GM23338 (cell line): ENCODE measurements around the gene HAPLN2. TPM values are rescaled to one million over a fixed set of nuclear protein-coding genes. Genes with fewer than 3 reads are reported as not detected.

Source experiments
- ATAC-seq: fragments of 200-7000 bp; cut with Tn5 transposase; 3 replicates; pipeline ENCODE4 v1.9.1; 2020
- DNase-seq: peaks from one replicate; pipeline ENCODE4 v3.0.0-alpha.2; 2015; ENCODE audit warnings: low spot score
- H2AFZ ChIP-seq: fragments of 200-600 bp; sonication (generic); 2 replicates; pipeline ENCODE4 v1.8.0; 2016; ENCODE audit warnings: antibody characterized with exemption, mild to moderate bottlenecking, moderate library complexity
- H3F3A ChIP-seq: fragments of 200-600 bp; sonication (generic); replicated peaks from 2 replicates; pipeline ENCODE4 v1.8.0; 2017; ENCODE audit warnings: antibody characterized with exemption, mixed run types, low read depth
- H3K27ac ChIP-seq: fragments of 200-600 bp; sonication (generic); 2 replicates; pipeline ENCODE4 v1.6.1; 2016; ENCODE audit warnings: low read depth
- H3K27me3 ChIP-seq: fragments of 200-600 bp; sonication (generic); 2 replicates; pipeline ENCODE4 v1.8.0; 2016; ENCODE audit warnings: mild to moderate bottlenecking, mixed run types, moderate library complexity; ENCODE audit not compliant: insufficient read depth
- H3K36me3 ChIP-seq: fragments of 200-600 bp; sonication (generic); 2 replicates; pipeline ENCODE4 v1.8.0; 2016; ENCODE audit warnings: mild to moderate bottlenecking; ENCODE audit not compliant: insufficient read depth
- H3K4me1 ChIP-seq: fragments of 200-600 bp; sonication (generic); 2 replicates; pipeline ENCODE4 v1.8.0; 2016; ENCODE audit warnings: mild to moderate bottlenecking, moderate library complexity; ENCODE audit not compliant: insufficient read depth
- H3K4me2 ChIP-seq: fragments of 200-600 bp; sonication (generic); 2 replicates; pipeline ENCODE4 v1.7.1; 2017; ENCODE audit warnings: mixed run types
- H3K4me3 ChIP-seq: fragments of 200-600 bp; sonication (generic); 2 replicates; pipeline ENCODE4 v1.6.1; 2016; ENCODE audit warnings: mixed run types
- H3K79me2 ChIP-seq: fragments of 200-600 bp; sonication (generic); replicated peaks from 2 replicates; pipeline ENCODE4 v1.8.0; 2017; ENCODE audit warnings: mild to moderate bottlenecking; ENCODE audit not compliant: insufficient read depth
- H3K9me2 ChIP-seq: fragments of 200-600 bp; sonication (generic); 2 replicates; pipeline ENCODE4 v1.8.0; 2017; ENCODE audit not compliant: insufficient read depth
- H4K20me1 ChIP-seq: fragments of 200-600 bp; sonication (generic); replicated peaks from 2 replicates; pipeline ENCODE4 v1.8.0; 2017; ENCODE audit warnings: mild to moderate bottlenecking; ENCODE audit not compliant: insufficient read depth
- H3K27ac Mint-ChIP-seq: 2 replicates; pipeline ENCODE4 v1.8.0; 2020; ENCODE audit warnings: inconsistent platforms, mild to moderate bottlenecking, moderate library complexity, mixed read lengths
- H3K27me3 Mint-ChIP-seq: 3 replicates; pipeline ENCODE4 v1.8.0; 2022; ENCODE audit warnings: low read depth, mild to moderate bottlenecking, moderate library complexity, mixed read lengths, inconsistent platforms; ENCODE audit not compliant: insufficient read depth, poor library complexity
- H3K36me3 Mint-ChIP-seq: 3 replicates; pipeline ENCODE4 v1.8.0; 2021; ENCODE audit warnings: low read depth, mild to moderate bottlenecking, inconsistent platforms, moderate library complexity, mixed read lengths
- H3K4me1 Mint-ChIP-seq: 3 replicates; pipeline ENCODE4 v1.8.0; 2020; ENCODE audit warnings: mild to moderate bottlenecking, inconsistent platforms, mixed read lengths
- H3K4me3 Mint-ChIP-seq: 3 replicates; pipeline ENCODE4 v1.8.0; 2021; ENCODE audit warnings: moderate library complexity, mild to moderate bottlenecking, inconsistent platforms, mixed read lengths
- H3K9me3 Mint-ChIP-seq: 3 replicates; pipeline ENCODE4 v1.8.0; 2020; ENCODE audit warnings: moderate library complexity, mild to moderate bottlenecking, inconsistent platforms, mixed read lengths
- CREB1 ChIP-seq: fragments of 250-450 bp; sonication (Bioruptor Pico); IDR thresholded peaks from 2 replicates; pipeline ENCODE4 v1.5.0; 2020; ENCODE audit warnings: low read depth, mild to moderate bottlenecking, moderate library complexity
- CTCF ChIP-seq, 2 experiments: fragments of 200-600 bp in 1 of 2; sonication (generic) in 1 of 2; conservative IDR thresholded peaks; 2 replicates each; pipeline versions ENCODE4 v1.5.1 to v1.6.1; 2016 to 2017; ENCODE audit warnings: antibody characterized with exemption in 2 of 2, low read depth in 2 of 2, mild to moderate bottlenecking in 2 of 2, moderate library complexity in 1 of 2
- POLR2AphosphoS5 ChIP-seq: IDR thresholded peaks from 2 replicates; pipeline ENCODE4 v1.6.1; 2016; ENCODE audit warnings: antibody characterized with exemption, low read depth
- REST ChIP-seq: IDR thresholded peaks from one replicate; pipeline ENCODE4 v1.6.1; 2018; ENCODE audit warnings: antibody characterized with exemption; ENCODE audit not compliant: unreplicated experiment
- STAT1 ChIP-seq: IDR thresholded peaks from one replicate; pipeline ENCODE4 v1.6.1; 2016; ENCODE audit warnings: antibody characterized with exemption; ENCODE audit not compliant: unreplicated experiment
- polyA plus RNA-seq: library from polyadenylated mRNA; unstranded; fragments of >200 nt; fragmentation: Nextera tagmentation; extraction: Ambion mirVana; gene quantifications from 2 replicates; pipeline ENCODE4 v1.2.1, GENCODE V29; 2016
- total RNA-seq: library from RNA; depleted of rRNA; stranded (reverse); fragments of >200 nt; shearing (Covaris generic); gene quantifications from 2 replicates; pipeline ENCODE4 v1.2.3, GENCODE V29; 2014

Gene HAPLN2
- total and polyA plus RNA-seq, 2 experiments from 2014 or later, result 0.53 TPM; not detected in 1

GRCh38 chr1:156666862-156667609 lies 47.8 kb downstream of the HAPLN2 start:
- DNase-seq (no peak), ATAC-seq (no peak)
- H2AFZ ChIP-seq, result no peak overlapping the region
- peaks cover 80% of the 10 kb centered on the region for H3K4me1 ChIP-seq
- Mint-ChIP-seq H3K27ac (peak overlapping the region; percentile 20; the same call in 1 of the 2 replicates), H3K4me1 (peaks cover 85% of the 10 kb centered on the region), H3K9me3 (no peaks in the 10 kb centered on the region; the same call in none of the 3 replicates), H3K36me3 (peaks cover 14% of the 10 kb centered on the region), H3K4me3 (no peak overlapping the region; the same call in 2 of the 3 replicates), H3K27me3 (peaks cover 13% of the 10 kb centered on the region)
- H4K20me1 ChIP-seq, result no peaks in the 10 kb centered on the region; the same call in 1 of the 2 replicates
- no peaks in the 10 kb centered on the region for H3K27me3 ChIP-seq
- peaks cover 9% of the 10 kb centered on the region; the same call in 1 of the 2 replicates for H3K79me2 ChIP-seq
- no peak overlapping the region for H3K4me3 ChIP-seq
- peaks cover 10% of the 10 kb centered on the region for H3K36me3 ChIP-seq
- peaks cover 10% of the 10 kb centered on the region for H3K9me2 ChIP-seq
- TF ChIP-seq REST (no peak), POLR2AphosphoS5 (peak; percentile 25; the same call in 1 of the 2 replicates)
- H3K27ac ChIP-seq, result peak overlapping the region; percentile 88; the same call in 1 of the 2 replicates
- H3K4me2 ChIP-seq, result no peak overlapping the region
- H3F3A ChIP-seq, result peaks cover 30% of the 10 kb centered on the region; the same call in 1 of the 2 replicates

GRCh38 chr1:156667610-156667967 lies 48.4 kb downstream of the HAPLN2 start:
- H3K36me3 ChIP-seq, result peaks cover 14% of the 10 kb centered on the region
- peaks cover 86% of the 10 kb centered on the region for H3K4me1 Mint-ChIP-seq
- no peak; the same call in 2 of the 3 replicates for ATAC-seq
- peaks cover 16% of the 10 kb centered on the region for H3K27me3 Mint-ChIP-seq
- no peaks in the 10 kb centered on the region; the same call in 1 of the 2 replicates for H4K20me1 ChIP-seq
- H3K79me2 ChIP-seq, result peaks cover 15% of the 10 kb centered on the region; the same call in 1 of the 2 replicates
- no peak overlapping the region for H3K4me3 ChIP-seq
- peaks cover 20% of the 10 kb centered on the region for H3K36me3 Mint-ChIP-seq
- H3K27ac ChIP-seq, result peak overlapping the region; percentile 63; the same call in 1 of the 2 replicates
- no peak for DNase-seq
- H3K4me3 Mint-ChIP-seq, result no peak overlapping the region; the same call in 2 of the 3 replicates
- no peaks in the 10 kb centered on the region for H3K27me3 ChIP-seq
- peaks cover 6% of the 10 kb centered on the region for H3K9me3 Mint-ChIP-seq
- TF ChIP-seq STAT1 (no peak), CTCF (conservative IDR thresholded peaks at IDR 0.05; ENCODE audit: low read depth in 2 of 2) (no peak), CREB1 (no peak)
- H3K4me1 ChIP-seq, result peaks cover 75% of the 10 kb centered on the region
- H2AFZ ChIP-seq, result no peak overlapping the region
- peaks cover 12% of the 10 kb centered on the region for H3K9me2 ChIP-seq
- peak overlapping the region; percentile 58; the same call in 1 of the 2 replicates for H3K27ac Mint-ChIP-seq
- H3F3A ChIP-seq, result peaks cover 31% of the 10 kb centered on the region; the same call in 1 of the 2 replicates
- 0 out of 2 replicates have a peak overlapping the region, but pooled peaks have one; percentile 48 for H3K4me2 ChIP-seq
